PC-3 (cell line): ENCODE data around the gene GPD2. TPM values are rescaled to one million over a fixed set of nuclear protein-coding genes. Genes with fewer than 3 reads are reported as not detected.
A peak's percentile ranks its signal among the peaks of the same experiment; 100 is the strongest.

ENCODE experiments used
- ATAC-seq: fragments of 200-7000 bp; cut with Tn5 transposase; 2 replicates; pipeline ENCODE4 v1.9.1; 2020; ENCODE audit warnings: mild to moderate bottlenecking, moderate library complexity
- BruUV-seq: library from RNA; stranded (reverse); fragments of 400-500 nt; replicated peaks from 2 replicates; lab custom pipeline; 2021; lab: Mats Ljungman, UMichigan
- CTCF ChIA-PET: fragments of 300-600 bp; sonication (Branson Sonifier 250); formaldehyde crosslinking; loops from one replicate; lab custom pipeline; 2022; ENCODE audit warnings: antibody characterized with exemption; lab: Charles Lee
- POLR2A ChIA-PET: fragments of 300-600 bp; sonication (Branson Sonifier 250); formaldehyde crosslinking; loops from one replicate; lab custom pipeline; 2022; ENCODE audit warnings: antibody characterized with exemption; ENCODE audit not compliant: unreplicated experiment; lab: Charles Lee
- DNase-seq: peaks from one replicate; pipeline ENCODE4 v3.0.0-alpha.2; 2015
- H2AFZ ChIP-seq: fragments of 300-600 bp; sonication (generic); 2 replicates; pipeline ENCODE4 v1.6.0; 2016; ENCODE audit warnings: antibody characterized with exemption, low read length
- H3F3A ChIP-seq: fragments of 300-600 bp; sonication (generic); one replicate; pipeline ENCODE4 v1.6.0; 2017; ENCODE audit warnings: antibody characterized with exemption, low read length, control low read depth, mild to moderate bottlenecking; ENCODE audit not compliant: unreplicated experiment
- H3K27ac ChIP-seq: fragments of 300-600 bp; sonication (generic); 2 replicates; pipeline ENCODE4 v1.5.1; 2016; ENCODE audit warnings: mild to moderate bottlenecking, low read length
- H3K27me3 ChIP-seq: fragments of 300-600 bp; sonication (generic); 2 replicates; pipeline ENCODE4 v1.6.1; 2016; ENCODE audit warnings: low read length, mixed read lengths
- H3K36me3 ChIP-seq: fragments of 300-600 bp; sonication (generic); 2 replicates; pipeline ENCODE4 v1.6.1; 2016; ENCODE audit warnings: low read depth, mixed run types, low read length, mixed read lengths
- H3K4me1 ChIP-seq: fragments of 300-600 bp; sonication (generic); 2 replicates; pipeline ENCODE4 v1.5.1; 2016; ENCODE audit warnings: low read length; ENCODE audit not compliant: insufficient read depth
- H3K4me2 ChIP-seq: fragments of 300-600 bp; sonication (generic); 2 replicates; pipeline ENCODE4 v1.6.0; 2016; ENCODE audit warnings: low read length
- H3K4me3 ChIP-seq: fragments of 300-600 bp; sonication (generic); 2 replicates; pipeline ENCODE4 v1.5.1; 2016; ENCODE audit warnings: mild to moderate bottlenecking, low read length, mixed read lengths
- H3K79me2 ChIP-seq: fragments of 300-600 bp; sonication (generic); 2 replicates; pipeline ENCODE4 v1.6.1; 2017; ENCODE audit warnings: low read length, mixed read lengths
- H3K9ac ChIP-seq: fragments of 300-600 bp; sonication (generic); 2 replicates; pipeline ENCODE4 v1.6.0; 2016; ENCODE audit warnings: mild to moderate bottlenecking, low read length
- H3K9me2 ChIP-seq: fragments of 300-600 bp; sonication (generic); replicated peaks from 2 replicates; pipeline ENCODE4 v1.6.1; 2016; ENCODE audit warnings: mixed run types, low read length, mixed read lengths
- H3K9me3 ChIP-seq: fragments of 300-600 bp; sonication (generic); 2 replicates; pipeline ENCODE4 v1.6.1; 2016; ENCODE audit warnings: low read length, mixed read lengths
- H4K20me1 ChIP-seq: fragments of 300-600 bp; sonication (generic); 2 replicates; pipeline ENCODE4 v1.6.1; 2016; ENCODE audit warnings: low read length, mixed read lengths
- CTCF ChIP-seq: fragments of 300-600 bp; sonication (generic); conservative IDR thresholded peaks from 2 replicates; pipeline ENCODE4 v1.5.1; 2017; ENCODE audit warnings: antibody characterized with exemption, low read depth, mild to moderate bottlenecking, low read length
- EZH2 ChIP-seq: fragments of 300-600 bp; sonication (generic); IDR thresholded peaks from one replicate; pipeline ENCODE4 v1.6.1; 2017; ENCODE audit warnings: antibody characterized with exemption, mild to moderate bottlenecking, low read length; ENCODE audit not compliant: unreplicated experiment
- EZH2phosphoT487 ChIP-seq: fragments of 300-600 bp; sonication (generic); IDR thresholded peaks from 2 replicates; pipeline ENCODE4 v1.6.1; 2018; ENCODE audit warnings: mild to moderate bottlenecking, antibody characterized with exemption, low read length, borderline replicate concordance
- intact Hi-C: fragments of 100-400 bp; cut with micrococcal nuclease; formaldehyde crosslinking; loops from 2 replicates; pipeline ENCODE4 v1.9.0; 2023
- total RNA-seq: library from RNA; depleted of rRNA; stranded (reverse); fragments of >200 nt; gene quantifications from 2 replicates; pipeline ENCODE4 v1.2.3, GENCODE V29; 2014

GPD2 gene
- total RNA-seq, 1 experiment from 2014 or later = 107 TPM

- no peaks in the 10 kb centered on the region for H3K9me3 ChIP-seq
- H3K9me2 ChIP-seq = no peaks in the 10 kb centered on the region
- peaks cover 38% of the 10 kb centered on the region for H3K4me1 ChIP-seq
- TF ChIP-seq EZH2 (no peak), CTCF (no peak), EZH2phosphoT487 (no peak)
- peak; percentile 71 for ATAC-seq
- H3K4me2 ChIP-seq = peak overlapping the region; percentile 73
- H4K20me1 ChIP-seq = no peaks in the 10 kb centered on the region
- H3K4me3 ChIP-seq = peak overlapping the region; percentile 10; the same call in 1 of the 2 replicates
- peak overlapping the region; percentile 41 for H3K27ac ChIP-seq
- peaks cover 84% of the 10 kb centered on the region for H3K79me2 ChIP-seq
- no peaks in the 10 kb centered on the region for H3K36me3 ChIP-seq
- ChIA-PET CTCF (no interaction called here), POLR2A (interaction anchor here (0.6 kb wide), 1 partner anchor 572 kb away, joined by 3 read pairs; no protein-coding TSS in a partner anchor)
- no peak overlapping the region for H3K9ac ChIP-seq
- no peaks in the 10 kb centered on the region for H3K27me3 ChIP-seq
- intact Hi-C loops = loop anchor here (2.0 to 10.0 kb wide), 3 partner anchors 27 to 571 kb away; partner anchors contain the start of gene GPD2
- H3F3A ChIP-seq = no peaks in the 10 kb centered on the region
- no TSS peak for BruUV-seq
- peak; percentile 37 for DNase-seq
- H2AFZ ChIP-seq = no peak overlapping the region
Observed at GRCh38 chr2:156464106-156464505, 27.9 kb downstream of the GPD2 start.

GRCh38 chr2:156465573-156465972, 29.4 kb downstream of the GPD2 start:
- no peaks in the 10 kb centered on the region for H3K36me3 ChIP-seq
- H3K9ac ChIP-seq = no peak overlapping the region
- no peaks in the 10 kb centered on the region for H3K27me3 ChIP-seq
- no peak for TF ChIP-seq EZH2phosphoT487
- no peak for TF ChIP-seq CTCF
- no peak for TF ChIP-seq EZH2
- H3K27ac ChIP-seq = no peak overlapping the region
- CTCF ChIA-PET = no interaction called here
- H3K4me2 ChIP-seq = no peak overlapping the region
- H2AFZ ChIP-seq = no peak overlapping the region
- intact Hi-C loops = loop anchor here (2.0 to 10.0 kb wide), 3 partner anchors 29 to 569 kb away; partner anchors contain the start of gene GPD2
- peaks cover 84% of the 10 kb centered on the region for H3K79me2 ChIP-seq
- ATAC-seq (no peak), DNase-seq (no peak)
- H3K9me2 ChIP-seq = no peaks in the 10 kb centered on the region
- H3F3A ChIP-seq = no peaks in the 10 kb centered on the region
- H3K9me3 ChIP-seq = no peaks in the 10 kb centered on the region
- POLR2A ChIA-PET = no interaction called here
- H3K4me1 ChIP-seq = peaks cover 38% of the 10 kb centered on the region
- BruUV-seq = no TSS peak
- no peaks in the 10 kb centered on the region for H4K20me1 ChIP-seq
- no peak overlapping the region for H3K4me3 ChIP-seq

GRCh38 chr2:156466739-156467405, 30.7 kb downstream of the GPD2 start:
- no peak for TF ChIP-seq EZH2
- TF ChIP-seq CTCF = no peak
- no peak for TF ChIP-seq EZH2phosphoT487
- peak; percentile 79 for ATAC-seq

More at GRCh38 chr2:156466739-156467405, 30.7 kb downstream of the GPD2 start:
- H3K4me3 ChIP-seq = no peak overlapping the region
- peak overlapping the region; percentile 3; the same call in 1 of the 2 replicates for H3K27ac ChIP-seq
- H3K4me1 ChIP-seq = peaks cover 38% of the 10 kb centered on the region
- BruUV-seq = no TSS peak
- ChIA-PET POLR2A (interaction anchor here (0.7 to 1.2 kb wide), 2 partner anchors 31 to 133 kb away, joined by 7 read pairs; no protein-coding TSS in a partner anchor), CTCF (no interaction called here)
- H2AFZ ChIP-seq = no peak overlapping the region
- H3K4me2 ChIP-seq = peak overlapping the region; percentile 52
- no peaks in the 10 kb centered on the region for H3K9me3 ChIP-seq
- H3K27me3 ChIP-seq = no peaks in the 10 kb centered on the region
- no peak overlapping the region for H3K9ac ChIP-seq
- H3K9me2 ChIP-seq = no peaks in the 10 kb centered on the region
- intact Hi-C loops = loop anchor here (10.0 kb wide), 2 partner anchors 118 to 568 kb away; no protein-coding TSS in a partner anchor
- peaks cover 84% of the 10 kb centered on the region for H3K79me2 ChIP-seq
- peak; percentile 38 for DNase-seq
- no peaks in the 10 kb centered on the region for H3F3A ChIP-seq
- H3K36me3 ChIP-seq = no peaks in the 10 kb centered on the region
- no peaks in the 10 kb centered on the region for H4K20me1 ChIP-seq
